GM18861 (cell line): Measurements from ENCODE around the gene OR4N2.
"Not testable (repeated sequence)": the region's sequence is repeated elsewhere in the genome, so short reads cannot be mapped to it uniquely, and the experiment has no call there.

Source experiments
- ATAC-seq: cut with Tn5 transposase; IDR thresholded peaks from one replicate; pipeline ENCODE4 v1.9.1; 2021; ENCODE audit not compliant: unreplicated experiment

Gene OR4N2

GRCh38 chr14:19828314-19828713 is 24.7 kb downstream of the OR4N2 start:
- ATAC-seq = no peak

DNA sequence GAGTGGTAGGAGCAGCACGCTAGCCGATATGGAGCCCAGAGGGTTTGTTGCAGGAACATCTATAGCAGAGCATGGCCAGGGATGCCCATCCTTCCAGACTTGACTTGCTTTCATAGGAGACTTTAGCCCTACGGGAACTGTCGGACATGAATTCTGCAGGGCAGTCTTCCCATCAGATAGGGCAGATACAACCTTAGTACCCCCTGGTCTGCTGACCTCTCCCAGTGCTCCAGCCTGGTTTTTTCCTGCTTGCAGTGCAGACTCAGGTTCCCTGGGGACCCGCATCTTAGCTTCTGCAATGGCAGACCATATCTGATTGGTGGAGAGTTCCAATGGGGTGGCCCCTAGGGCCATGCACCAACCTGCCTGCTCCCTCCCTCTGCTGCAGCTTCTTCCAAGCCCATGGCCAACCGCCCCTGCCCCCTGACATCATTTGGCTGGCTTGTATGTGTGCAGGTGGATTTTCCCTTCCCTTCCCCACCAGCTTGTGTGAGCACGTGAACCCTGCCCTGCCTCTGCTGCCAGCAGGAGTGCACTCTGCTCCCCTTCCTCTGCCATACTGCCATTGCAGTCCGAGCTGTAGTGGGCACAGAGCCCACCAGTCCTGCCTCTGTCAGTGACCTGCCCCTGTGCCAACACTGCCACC is 30.8 kb downstream of the OR4N2 start:
- ATAC-seq = not testable (repeated sequence)

DNA sequence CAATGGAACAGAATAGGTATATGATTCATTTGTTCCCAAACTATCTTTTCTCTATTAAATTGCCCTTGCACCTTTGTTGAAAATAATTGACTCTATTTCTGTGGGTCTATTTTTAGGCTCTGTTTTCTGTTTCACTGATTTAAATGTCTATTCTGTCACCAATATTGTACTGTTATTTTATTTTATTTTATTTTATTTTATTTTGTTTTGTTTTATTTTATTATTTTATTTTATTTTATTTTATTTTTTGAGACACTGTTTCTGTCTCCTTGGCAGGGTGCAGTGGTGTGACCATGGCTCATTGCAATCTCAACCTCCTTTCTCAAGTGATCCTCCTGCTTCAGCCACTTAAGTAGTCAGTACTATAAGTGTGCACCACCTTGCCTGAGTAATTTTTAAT is 34.9 kb downstream of the OR4N2 start:
- no peak for ATAC-seq

DNA sequence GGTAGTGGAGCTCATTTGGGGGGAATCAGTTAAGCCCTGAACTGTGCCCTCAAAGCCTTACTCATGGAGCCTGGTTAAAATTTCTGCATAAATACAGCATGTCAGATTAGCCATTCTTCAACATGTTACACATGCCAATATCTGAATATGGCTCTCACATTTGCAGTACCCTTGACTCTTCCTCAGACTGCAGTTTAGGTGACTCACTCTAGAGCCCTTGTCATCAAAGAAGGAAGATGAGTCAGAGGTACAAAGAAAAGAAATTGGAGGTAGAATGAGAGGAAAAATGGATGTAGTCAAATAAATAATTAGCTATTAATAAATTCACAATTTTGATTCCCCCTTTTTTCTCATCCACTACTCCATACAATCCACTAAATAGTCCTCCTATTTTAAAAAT is 47.8 kb downstream of the OR4N2 start:
- no peak for ATAC-seq

GRCh38 chr14:19866061-19866669 is 62.6 kb downstream of the OR4N2 start:
- ATAC-seq = not testable (repeated sequence)

DNA sequence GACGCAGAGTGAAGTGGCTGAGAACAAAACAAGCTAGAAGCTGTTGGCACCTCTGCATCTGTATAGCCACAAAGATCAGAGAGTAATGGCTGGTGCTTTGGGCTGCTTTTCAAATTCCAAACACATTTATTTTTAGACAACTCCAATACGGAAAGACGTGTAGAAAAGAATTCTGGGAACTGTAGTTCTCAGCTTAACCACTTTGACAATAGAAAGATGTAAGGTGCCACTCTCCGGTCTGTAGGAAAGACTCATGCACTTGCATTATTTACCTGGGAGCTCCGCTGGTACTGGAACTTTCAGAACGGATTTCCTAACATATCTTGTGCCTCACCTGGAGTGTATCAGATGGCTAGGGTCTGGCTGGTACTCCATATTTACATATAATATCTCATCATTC is 69.6 kb downstream of the OR4N2 start:
- ATAC-seq = no peak

DNA sequence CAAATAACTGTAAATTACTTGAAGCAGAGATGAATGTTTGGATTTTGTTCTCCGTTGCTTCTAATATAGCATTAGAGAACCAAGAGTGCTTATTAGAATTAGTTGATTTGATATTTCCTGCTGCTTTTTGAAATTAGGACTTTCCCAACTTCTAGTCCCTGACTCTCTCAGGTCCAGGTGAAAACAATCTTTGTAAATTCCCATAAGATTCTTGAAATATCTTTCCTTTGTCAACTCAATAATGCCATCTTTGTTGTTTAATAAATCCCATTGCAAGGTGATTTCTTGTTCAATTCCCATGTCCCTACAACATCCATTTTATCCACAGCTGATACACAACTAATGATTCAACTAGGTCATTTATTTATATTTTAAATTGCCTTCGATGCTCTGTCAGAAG is 71.3 kb downstream of the OR4N2 start, which contains the start of gene OR4K2:
Gene OR4K2 (plus strand): TSS at position 301 of the 400 bp plus-strand sequence. CDS start 1,126 bp downstream, outside the sequence.
- ATAC-seq = no peak

GRCh38 chr14:19878029-19878642 is 74.6 kb downstream of the OR4N2 start:
- no peak for ATAC-seq
